ENCODE measurements around the gene PCDHGA8.
"Not testable (repeated sequence)": the region's sequence is repeated elsewhere in the genome, so short reads cannot be mapped to it uniquely, and the experiment has no call there.

The PCDHGA8 gene

DNA sequence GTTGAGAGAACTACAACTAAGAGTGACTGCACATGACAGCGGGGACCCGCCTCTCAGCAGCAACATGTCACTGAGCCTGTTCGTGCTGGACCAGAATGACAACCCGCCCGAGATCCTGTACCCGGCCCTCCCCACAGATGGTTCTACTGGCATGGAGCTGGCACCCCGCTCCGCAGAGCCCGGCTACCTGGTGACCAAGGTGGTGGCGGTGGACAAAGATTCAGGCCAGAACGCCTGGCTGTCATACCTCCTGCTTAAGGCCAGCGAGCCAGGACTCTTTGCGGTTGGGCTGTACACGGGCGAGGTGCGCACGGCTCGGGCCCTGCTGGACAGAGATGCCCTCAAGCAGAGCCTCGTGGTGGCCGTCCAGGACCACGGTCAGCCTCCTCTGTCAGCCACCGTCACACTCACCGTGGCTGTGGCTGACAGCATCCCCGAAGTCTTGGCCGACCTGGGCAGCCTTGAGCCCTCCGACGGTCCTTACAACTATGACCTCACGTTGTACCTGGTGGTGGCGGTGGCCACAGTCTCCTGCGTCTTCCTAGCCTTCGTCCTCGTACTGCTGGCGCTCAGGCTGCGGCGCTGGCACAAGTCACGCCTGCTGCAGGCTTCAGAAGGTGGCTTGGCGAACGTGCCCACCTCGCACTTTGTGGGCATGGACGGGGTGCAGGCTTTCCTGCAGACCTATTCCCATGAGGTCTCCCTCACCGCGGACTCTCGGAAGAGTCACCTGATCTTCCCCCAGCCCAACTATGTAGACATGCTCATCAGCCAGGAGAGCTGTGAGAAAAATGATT, 7.8 kb upstream of the PCDHGA8 start:
- no peak for TF ChIP-seq POLR2A (IDR thresholded peaks at IDR 0.05; ENCODE audit: low read length)
- no peak for TF ChIP-seq GATA1 (IDR thresholded peaks at IDR 0.05; ENCODE audit: low read depth, low read length)
- DNase-seq, result no peak

GRCh38 chr5:141387557-141388311, 4.7 kb upstream of the PCDHGA8 start, which contains the start of gene PCDHGB4:
TSS of gene PCDHGB4 (plus strand) at chr5:141387698. CDS start at chr5:141387885, 187 bp downstream.
- DNase-seq, result peak in 1 of 2 experiments; percentile 12

- no peak for TF ChIP-seq POLR2A (IDR thresholded peaks at IDR 0.05; ENCODE audit: low read length)
- TF ChIP-seq GATA1 (IDR thresholded peaks at IDR 0.05; ENCODE audit: low read depth, low read length), result no peak
- no peak for DNase-seq
Observed at GRCh38 chr5:141388661-141389060, 3.8 kb upstream of the PCDHGA8 start.

DNA sequence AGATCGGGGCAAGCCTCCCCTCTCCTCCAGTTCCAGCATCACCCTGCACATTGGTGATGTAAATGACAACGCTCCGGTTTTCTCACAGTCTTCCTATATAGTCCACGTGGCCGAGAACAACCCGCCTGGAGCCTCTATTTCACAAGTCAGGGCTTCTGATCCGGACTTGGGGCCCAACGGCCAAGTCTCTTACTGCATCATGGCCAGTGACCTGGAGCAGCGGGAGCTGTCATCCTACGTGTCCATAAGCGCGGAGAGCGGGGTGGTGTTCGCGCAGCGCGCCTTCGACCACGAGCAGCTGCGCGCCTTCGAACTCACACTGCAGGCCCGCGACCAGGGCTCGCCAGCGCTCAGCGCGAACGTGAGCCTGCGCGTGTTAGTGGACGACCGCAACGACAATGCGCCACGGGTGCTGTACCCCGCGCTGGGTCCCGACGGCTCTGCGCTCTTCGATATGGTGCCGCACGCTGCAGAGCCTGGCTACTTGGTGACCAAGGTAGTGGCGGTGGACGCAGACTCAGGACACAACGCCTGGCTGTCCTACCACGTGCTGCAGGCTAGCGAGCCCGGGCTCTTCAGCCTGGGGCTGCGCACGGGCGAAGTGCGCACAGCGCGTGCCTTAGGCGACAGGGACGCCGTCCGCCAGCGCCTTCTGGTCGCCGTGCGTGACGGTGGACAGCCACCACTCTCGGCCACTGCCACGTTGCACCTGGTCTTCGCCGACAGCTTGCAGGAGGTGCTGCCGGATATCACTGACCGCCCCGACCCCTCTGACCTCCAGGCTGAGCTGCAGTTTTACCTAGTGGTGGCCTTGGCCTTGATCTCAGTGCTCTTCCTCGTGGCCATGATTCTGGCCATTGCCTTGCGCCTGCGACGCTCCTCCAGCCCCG, 3.0 kb upstream of the PCDHGA8 start:
- TF ChIP-seq POLR2A (IDR thresholded peaks at IDR 0.05; ENCODE audit: low read length), result no peak
- TF ChIP-seq GATA1 (IDR thresholded peaks at IDR 0.05; ENCODE audit: low read depth, low read length), result no peak
- no peak for DNase-seq

DNA sequence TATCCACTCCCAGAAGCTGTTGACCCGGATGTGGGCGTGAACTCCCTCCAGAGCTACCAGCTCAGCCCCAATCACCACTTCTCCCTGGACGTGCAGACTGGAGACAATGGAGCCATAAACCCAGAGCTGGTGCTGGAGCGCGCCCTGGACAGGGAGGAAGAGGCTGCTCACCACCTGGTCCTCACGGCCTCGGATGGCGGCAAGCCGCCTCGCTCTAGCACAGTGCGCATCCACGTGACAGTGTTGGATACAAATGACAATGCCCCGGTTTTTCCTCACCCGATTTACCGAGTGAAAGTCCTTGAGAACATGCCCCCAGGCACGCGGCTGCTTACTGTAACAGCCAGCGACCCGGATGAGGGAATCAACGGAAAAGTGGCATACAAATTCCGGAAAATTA, 834 bp downstream of the PCDHGA8 start:
- no peak for DNase-seq
- TF ChIP-seq POLR2A (IDR thresholded peaks at IDR 0.05; ENCODE audit: low read length) (no peak), GATA1 (IDR thresholded peaks at IDR 0.05; ENCODE audit: low read depth, low read length) (no peak)

DNA sequence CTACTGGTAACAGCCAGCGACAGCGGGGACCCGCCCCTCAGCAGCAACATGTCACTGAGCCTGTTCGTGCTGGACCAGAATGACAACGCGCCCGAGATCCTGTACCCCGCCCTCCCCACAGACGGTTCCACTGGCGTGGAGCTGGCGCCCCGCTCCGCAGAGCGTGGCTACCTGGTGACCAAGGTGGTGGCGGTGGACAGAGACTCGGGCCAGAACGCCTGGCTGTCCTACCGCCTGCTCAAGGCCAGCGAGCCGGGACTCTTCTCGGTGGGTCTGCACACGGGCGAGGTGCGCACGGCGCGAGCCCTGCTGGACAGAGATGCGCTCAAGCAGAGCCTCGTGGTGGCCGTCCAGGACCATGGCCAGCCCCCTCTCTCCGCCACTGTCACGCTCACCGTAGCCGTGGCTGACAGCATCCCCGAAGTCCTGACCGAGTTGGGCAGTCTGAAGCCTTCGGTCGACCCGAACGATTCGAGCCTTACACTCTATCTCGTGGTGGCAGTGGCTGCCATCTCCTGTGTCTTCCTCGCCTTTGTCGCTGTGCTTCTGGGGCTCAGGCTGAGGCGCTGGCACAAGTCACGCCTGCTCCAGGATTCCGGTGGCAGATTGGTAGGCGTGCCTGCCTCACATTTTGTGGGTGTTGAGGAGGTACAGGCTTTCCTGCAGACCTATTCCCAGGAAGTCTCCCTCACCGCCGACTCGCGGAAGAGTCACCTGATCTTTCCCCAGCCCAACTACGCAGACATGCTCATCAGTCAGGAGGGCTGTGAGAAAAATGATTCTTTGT, 2.2 kb downstream of the PCDHGA8 start:
- DNase-seq, result not testable (repeated sequence)

DNA sequence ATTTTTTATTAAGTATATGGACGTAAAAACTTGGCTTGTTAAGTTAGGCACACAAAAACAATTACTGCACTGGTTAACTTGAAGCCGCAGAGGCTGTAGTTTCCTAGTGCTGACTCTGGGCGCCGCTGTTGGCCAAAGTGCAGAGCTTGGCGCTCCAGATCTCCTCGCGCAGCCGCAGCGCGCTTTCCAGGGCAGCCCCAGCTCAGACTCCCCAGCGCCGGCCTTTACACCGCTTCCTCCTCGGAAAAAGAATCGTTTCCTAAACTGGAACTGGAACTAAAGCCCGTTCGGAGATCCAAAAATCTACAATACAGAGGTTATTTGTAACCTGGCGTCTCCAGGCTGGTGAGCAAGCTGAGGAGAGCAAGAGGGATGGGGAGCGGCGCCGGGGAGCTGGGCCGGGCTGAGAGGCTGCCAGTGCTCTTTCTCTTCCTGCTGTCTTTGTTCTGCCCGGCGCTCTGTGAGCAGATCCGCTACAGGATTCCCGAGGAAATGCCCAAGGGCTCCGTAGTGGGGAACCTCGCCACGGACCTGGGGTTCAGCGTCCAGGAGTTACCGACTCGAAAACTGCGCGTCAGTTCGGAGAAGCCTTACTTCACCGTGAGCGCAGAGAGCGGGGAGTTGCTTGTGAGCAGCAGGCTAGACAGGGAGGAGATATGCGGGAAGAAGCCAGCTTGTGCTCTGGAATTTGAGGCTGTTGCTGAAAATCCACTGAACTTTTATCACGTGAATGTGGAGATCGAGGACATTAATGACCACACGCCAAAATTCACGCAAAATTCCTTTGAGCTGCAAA, 5.5 kb downstream of the PCDHGA8 start, which contains the start of gene PCDHGB5:
TSS of gene PCDHGB5 (plus strand) at position 192 of the 796 bp plus-strand sequence. CDS start at position 373, 181 bp downstream.
- peak; percentile 13 to 21 for DNase-seq

DNA sequence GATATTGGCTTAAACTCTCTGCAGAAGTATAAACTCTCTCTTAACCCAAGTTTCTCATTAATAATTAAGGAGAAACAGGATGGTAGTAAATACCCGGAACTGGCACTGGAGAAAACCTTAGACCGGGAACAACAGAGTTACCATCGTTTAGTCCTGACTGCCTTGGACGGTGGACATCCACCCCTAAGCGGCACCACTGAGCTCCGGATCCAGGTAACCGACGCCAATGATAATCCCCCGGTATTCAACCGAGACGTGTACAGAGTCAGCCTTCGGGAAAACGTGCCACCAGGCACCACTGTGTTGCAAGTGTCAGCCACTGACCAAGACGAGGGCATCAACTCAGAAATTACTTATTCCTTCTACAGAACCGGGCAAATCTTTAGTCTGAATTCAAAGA, 6.2 kb downstream of the PCDHGA8 start:
- no peak for DNase-seq
- TF ChIP-seq POLR2A (IDR thresholded peaks at IDR 0.05; ENCODE audit: low read length) (no peak), GATA1 (IDR thresholded peaks at IDR 0.05; ENCODE audit: low read depth, low read length) (no peak)

DNA sequence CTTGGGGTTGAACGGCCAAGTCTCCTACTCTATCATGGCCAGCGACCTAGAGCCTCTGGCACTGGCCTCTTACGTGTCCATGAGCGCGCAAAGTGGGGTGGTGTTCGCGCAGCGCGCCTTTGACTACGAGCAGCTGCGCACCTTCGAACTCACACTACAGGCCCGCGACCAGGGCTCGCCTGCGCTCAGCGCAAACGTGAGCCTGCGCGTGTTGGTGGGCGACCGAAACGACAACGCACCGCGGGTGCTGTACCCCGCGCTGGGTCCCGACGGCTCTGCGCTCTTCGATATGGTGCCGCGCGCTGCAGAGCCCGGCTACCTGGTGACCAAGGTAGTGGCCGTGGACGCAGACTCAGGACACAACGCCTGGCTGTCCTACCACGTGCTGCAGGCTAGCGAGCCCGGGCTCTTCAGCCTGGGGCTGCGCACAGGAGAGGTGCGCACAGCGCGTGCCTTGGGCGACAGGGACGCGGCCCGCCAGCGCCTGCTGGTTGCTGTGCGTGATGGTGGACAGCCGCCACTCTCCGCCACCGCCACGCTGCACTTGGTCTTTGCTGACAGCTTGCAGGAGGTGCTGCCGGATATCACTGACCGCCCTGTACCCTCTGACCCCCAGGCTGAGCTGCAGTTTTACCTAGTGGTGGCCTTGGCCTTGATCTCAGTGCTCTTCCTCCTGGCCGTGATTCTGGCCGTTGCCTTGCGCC, 7.3 kb downstream of the PCDHGA8 start:
- TF ChIP-seq POLR2A (IDR thresholded peaks at IDR 0.05; ENCODE audit: low read length) (no peak), GATA1 (IDR thresholded peaks at IDR 0.05; ENCODE audit: low read depth, low read length) (no peak)
- no peak for DNase-seq

DNA sequence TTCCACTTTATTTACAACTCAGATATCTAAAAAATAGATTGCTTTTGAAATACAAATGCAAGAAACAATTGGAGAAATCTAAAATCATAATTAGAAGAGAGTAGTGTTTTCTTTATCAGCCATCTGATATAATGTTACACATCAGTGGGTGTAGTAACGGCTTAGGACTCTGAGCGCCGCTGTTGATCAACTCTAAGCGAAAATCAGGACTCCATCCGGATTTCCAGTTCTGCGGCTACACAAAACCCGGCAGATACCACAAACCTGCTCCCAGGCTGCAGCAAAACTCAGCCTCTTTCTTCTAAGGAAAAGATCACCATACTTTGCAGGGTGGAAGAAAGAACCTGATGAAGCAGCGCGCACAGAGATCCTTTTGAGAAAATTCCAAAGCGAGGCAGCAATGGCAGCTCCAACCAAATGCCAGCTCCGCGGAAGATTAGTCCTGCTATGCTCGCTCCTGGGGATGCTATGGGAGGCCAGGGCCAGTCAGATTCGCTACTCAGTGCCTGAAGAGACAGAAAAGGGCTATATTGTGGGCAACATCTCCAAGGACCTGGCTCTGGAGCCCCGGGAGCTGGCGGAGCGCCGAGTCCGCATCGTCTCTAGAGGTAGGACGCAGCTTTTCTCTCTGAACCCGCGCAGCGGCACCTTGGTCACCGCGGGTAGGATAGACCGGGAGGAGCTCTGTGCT, 10.3 kb downstream of the PCDHGA8 start, which contains the start of gene PCDHGA9:
TSS of gene PCDHGA9 (plus strand) at position 226 of the 691 bp plus-strand sequence. CDS start at position 401, 175 bp downstream.
- no peak for TF ChIP-seq POLR2A (IDR thresholded peaks at IDR 0.05; ENCODE audit: low read length)
- no peak for TF ChIP-seq GATA1 (IDR thresholded peaks at IDR 0.05; ENCODE audit: low read depth, low read length)
- peak in 1 of 2 experiments; percentile 10 for DNase-seq

- no peak for DNase-seq
- TF ChIP-seq POLR2A (IDR thresholded peaks at IDR 0.05; ENCODE audit: low read length) (no peak), GATA1 (IDR thresholded peaks at IDR 0.05; ENCODE audit: low read depth, low read length) (no peak)
Observed at GRCh38 chr5:141403387-141403786, 11.0 kb downstream of the PCDHGA8 start.

GRCh38 chr5:141407790-141408505, 15.5 kb downstream of the PCDHGA8 start, which contains the start of gene PCDHGB6:
TSS of gene PCDHGB6 (plus strand) at chr5:141408021. CDS start at chr5:141408203, 182 bp downstream.
- DNase-seq, result peak; percentile 31 to 45

Measured in erythroblast (primary cell).